ENCODE data around the gene PURB. TPM values are rescaled to one million over a fixed set of nuclear protein-coding genes. Genes with fewer than 3 reads are reported as not detected.

Gene PURB
- 15.7 and 18.0 TPM in 2 replicates for total RNA-seq

GRCh38 chr7:44885394-44886317 lies at the start of gene PURB:
Gene PURB, minus strand, starts transcription at chr7:44885530. Its CDS starts 182 bp downstream, at chr7:44885348.

GRCh38 chr7:44847920-44848634 lies 37.3 kb downstream of the PURB start, which contains the start of gene H2AZ2:
Gene H2AZ2, minus strand, starts transcription at chr7:44848087. Its CDS starts 116 bp downstream, at chr7:44847971.

Other genes with a start within 250 kb of the PURB start
- gene ZMIZ2, start 136.7 kb downstream of the PURB start, total RNA-seq = 10.3 and 10.7 TPM in 2 replicates
- gene PPIA, start 88.8 kb downstream of the PURB start, total RNA-seq = 1,369 and 2,769 TPM in 2 replicates
- 282 and 302 TPM in 2 replicates for gene H2AZ2, start 37.4 kb downstream of the PURB start, total RNA-seq
- gene MYO1G, start 93.5 kb upstream of the PURB start, total RNA-seq = under 0.01 TPM in 2 replicates
- 45.9 and 56.3 TPM in 2 replicates for gene CCM2, start 114.7 kb upstream of the PURB start, total RNA-seq
- 0.53 and 0.75 TPM in 2 replicates for gene NACAD, start 203.4 kb upstream of the PURB start, total RNA-seq
- 39.3 and 57.9 TPM in 2 replicates for gene TBRG4, start 226.2 kb upstream of the PURB start, total RNA-seq